Keratinocyte (primary cell): ENCODE results near the gene IL6R. TPM values are rescaled to one million over a fixed set of nuclear protein-coding genes. Genes with fewer than 3 reads are reported as not detected.

Experiments
- DNase-seq: peaks from one replicate; pipeline ENCODE4 v3.0.0-alpha.2; 2011; ENCODE audit warnings: low read depth, missing footprints, low spot score
- FAIRE-seq: peaks from 2 replicates; lab custom pipeline; 2011; peaks lifted over from hg19 to GRCh38; lab: Jason Lieb, UNC
- H2AFZ ChIP-seq: 2 replicates; pipeline ENCODE4 v1.6.0; 2012; ENCODE audit warnings: low read length, control low read depth, inconsistent platforms; ENCODE audit not compliant: control insufficient read depth
- H3K27ac ChIP-seq: 2 replicates; pipeline ENCODE4 v1.5.1; 2011; ENCODE audit warnings: low read length; ENCODE audit not compliant: control insufficient read depth, insufficient read depth
- H3K27me3 ChIP-seq: 3 replicates; pipeline ENCODE4 v1.6.0; 2011; ENCODE audit warnings: low read length; ENCODE audit not compliant: control insufficient read depth, insufficient read depth; ENCODE audit errors: extremely low read depth
- H3K36me3 ChIP-seq, 2 experiments: 2 replicates in 1 of 2; 3 replicates in 1 of 2; pipeline ENCODE4 v1.5.1; 2011; ENCODE audit warnings: low read length in 2 of 2, mild to moderate bottlenecking in 1 of 2; ENCODE audit not compliant: control insufficient read depth in 2 of 2, insufficient read depth in 2 of 2; ENCODE audit errors: extremely low read depth in 1 of 2
- H3K4me1 ChIP-seq: 3 replicates; pipeline ENCODE4 v1.5.1; 2011; ENCODE audit warnings: low read length; ENCODE audit not compliant: control insufficient read depth, insufficient read depth; ENCODE audit errors: extremely low read depth
- H3K4me2 ChIP-seq: 3 replicates; pipeline ENCODE4 v1.6.0; 2011; ENCODE audit warnings: low read depth, low read length; ENCODE audit not compliant: control insufficient read depth, insufficient read depth; ENCODE audit errors: extremely low read depth
- H3K4me3 ChIP-seq, 3 experiments: fragments of 200-600 bp in 1 of 3; sonication (generic) in 1 of 3; 2 replicates in 2 of 3; 3 replicates in 1 of 3; pipeline ENCODE4 v1.5.1; 2011 to 2016; ENCODE audit warnings: low read length in 3 of 3, mild to moderate bottlenecking in 3 of 3, control low read depth in 2 of 3, inconsistent platforms in 1 of 3, low read depth in 1 of 3, mixed read lengths in 1 of 3, mixed run types in 1 of 3, moderate library complexity in 1 of 3; ENCODE audit not compliant: control insufficient read depth in 2 of 3, insufficient read depth in 2 of 3; ENCODE audit errors: extremely low read depth in 1 of 3
- H3K79me2 ChIP-seq: 2 replicates; pipeline ENCODE4 v1.6.0; 2012; ENCODE audit warnings: low read length; ENCODE audit not compliant: control insufficient read depth, insufficient read depth
- H3K9ac ChIP-seq: 3 replicates; pipeline ENCODE4 v1.6.0; 2011; ENCODE audit warnings: low read length; ENCODE audit not compliant: control insufficient read depth, insufficient read depth; ENCODE audit errors: extremely low read depth
- H3K9me1 ChIP-seq: 3 replicates; pipeline ENCODE4 v1.6.0; 2011; ENCODE audit warnings: low read length; ENCODE audit not compliant: control insufficient read depth, insufficient read depth; ENCODE audit errors: extremely low read depth
- H3K9me3 ChIP-seq: 2 replicates; pipeline ENCODE4 v1.5.1; 2012; ENCODE audit warnings: low read depth, low read length; ENCODE audit not compliant: control insufficient read depth
- H4K20me1 ChIP-seq: 3 replicates; pipeline ENCODE4 v1.6.0; 2011; ENCODE audit warnings: low read length; ENCODE audit not compliant: control insufficient read depth, insufficient read depth; ENCODE audit errors: extremely low read depth
- EZH2 ChIP-seq: IDR thresholded peaks from one replicate; pipeline ENCODE4 v1.6.1; 2012; ENCODE audit warnings: inconsistent platforms, mild to moderate bottlenecking, low read length, moderate library complexity
- dilution Hi-C: fragments of 300-500 bp; cut with MboI; formaldehyde crosslinking; loops from one replicate; pipeline ENCODE4 v1.7.0; 2020; ENCODE audit warnings: low sequenced_read_pairs; ENCODE audit not compliant: extremely low pct_ligation_motif_present
- polyA plus RNA-seq, 5 experiments: library from polyadenylated mRNA; depleted of rRNA in 3 of 5; stranded (reverse) in 3 of 5; stranded (forward) in 1 of 5; unstranded in 1 of 5; fragments of >200 nt; gene quantifications; 1 replicate in 1 of 5; 2 replicates in 3 of 5; 3 replicates in 1 of 5; pipeline versions ENCODE4 v1.2.1 to v1.2.3, GENCODE V29; 2011 to 2012; ENCODE audit warnings: missing spikeins in 2 of 5, low read depth in 1 of 5, low replicate concordance in 1 of 5
- TF ChIP-seq, protein P1 (sequence below), 3 experiments: IDR thresholded peaks in 1 of 3; conservative IDR thresholded peaks in 1 of 3; optimal IDR thresholded peaks in 1 of 3; 2 replicates in 2 of 3; 3 replicates in 1 of 3; pipeline versions ENCODE3 to v1.5.1; 2011; ENCODE audit warnings: low read length in 3 of 3, mild to moderate bottlenecking in 3 of 3, moderate library complexity in 2 of 3, control low read depth in 1 of 3, inconsistent platforms in 1 of 3; ENCODE audit not compliant: insufficient read depth in 2 of 3; ENCODE audit errors: extremely low read depth in 1 of 3

IL6R gene
- polyA plus RNA-seq, 1 donor (not counting 4 experiments of a cell fraction or from before 2014, with no cell fraction given): 12.6 TPM

DNA sequence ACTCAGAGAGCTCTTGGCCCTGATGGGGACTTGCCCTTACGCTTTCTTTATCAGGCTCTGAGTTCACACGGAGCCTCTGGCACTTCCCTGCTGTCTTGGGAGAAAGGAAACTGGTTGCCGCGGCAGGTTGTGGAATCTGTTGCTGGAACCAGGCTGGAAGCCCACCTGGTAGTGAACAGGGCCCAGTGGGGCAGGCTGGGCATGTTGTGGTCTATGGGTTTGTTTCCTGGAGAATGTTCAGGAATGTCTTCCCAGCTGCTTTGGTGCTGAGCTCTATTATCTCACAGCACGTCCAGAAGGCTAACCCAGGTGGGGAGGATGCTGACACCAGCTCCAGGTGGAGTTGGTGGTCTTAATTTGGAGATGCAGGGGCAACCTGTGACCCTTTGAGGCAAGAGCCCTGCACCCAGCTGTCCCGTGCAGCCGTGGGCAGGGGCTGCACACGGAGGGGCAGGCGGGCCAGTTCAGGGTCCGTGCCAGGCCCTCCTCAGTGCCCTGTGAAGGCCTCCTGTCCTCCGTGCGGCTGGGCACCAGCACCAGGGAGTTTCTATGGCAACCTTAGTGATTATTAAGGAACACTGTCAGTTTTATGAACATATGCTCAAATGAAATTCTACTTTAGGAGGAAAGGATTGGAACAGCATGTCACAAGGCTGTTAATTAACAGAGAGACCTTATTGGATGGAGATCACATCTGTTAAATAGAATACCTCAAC lies 63.5 kb downstream of the IL6R start:
- Histone ChIP-seq H3K9ac (no peak overlapping the region), H3K9me1 (no peaks in the 10 kb centered on the region), H3K79me2 (no peaks in the 10 kb centered on the region), H3K36me3 (peaks cover 7 to 8% of the 10 kb centered on the region in 2 experiments), H3K9me3 (no peaks in the 10 kb centered on the region), H3K4me1 (no peaks in the 10 kb centered on the region), H4K20me1 (no peaks in the 10 kb centered on the region), H3K27me3 (no peaks in the 10 kb centered on the region), H3K4me2 (no peak overlapping the region), H3K27ac (no peak overlapping the region), H3K4me3 (no peak overlapping the region), H2AFZ (no peak overlapping the region)
- TF ChIP-seq, protein P1, sequence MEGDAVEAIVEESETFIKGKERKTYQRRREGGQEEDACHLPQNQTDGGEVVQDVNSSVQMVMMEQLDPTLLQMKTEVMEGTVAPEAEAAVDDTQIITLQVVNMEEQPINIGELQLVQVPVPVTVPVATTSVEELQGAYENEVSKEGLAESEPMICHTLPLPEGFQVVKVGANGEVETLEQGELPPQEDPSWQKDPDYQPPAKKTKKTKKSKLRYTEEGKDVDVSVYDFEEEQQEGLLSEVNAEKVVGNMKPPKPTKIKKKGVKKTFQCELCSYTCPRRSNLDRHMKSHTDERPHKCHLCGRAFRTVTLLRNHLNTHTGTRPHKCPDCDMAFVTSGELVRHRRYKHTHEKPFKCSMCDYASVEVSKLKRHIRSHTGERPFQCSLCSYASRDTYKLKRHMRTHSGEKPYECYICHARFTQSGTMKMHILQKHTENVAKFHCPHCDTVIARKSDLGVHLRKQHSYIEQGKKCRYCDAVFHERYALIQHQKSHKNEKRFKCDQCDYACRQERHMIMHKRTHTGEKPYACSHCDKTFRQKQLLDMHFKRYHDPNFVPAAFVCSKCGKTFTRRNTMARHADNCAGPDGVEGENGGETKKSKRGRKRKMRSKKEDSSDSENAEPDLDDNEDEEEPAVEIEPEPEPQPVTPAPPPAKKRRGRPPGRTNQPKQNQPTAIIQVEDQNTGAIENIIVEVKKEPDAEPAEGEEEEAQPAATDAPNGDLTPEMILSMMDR (optimal IDR thresholded peaks at IDR 0.05 in 1 of 3, IDR thresholded peaks at IDR 0.05 in 1 of 3, conservative IDR thresholded peaks at IDR 0.05 in 1 of 3; ENCODE audit: extremely low read depth in 1 of 3, insufficient read depth in 2 of 3, low read length in 3 of 3): no peak
- no peak for TF ChIP-seq EZH2
- dilution Hi-C loops: no loop called here
- FAIRE-seq: no peak
- DNase-seq: no peak

DNA sequence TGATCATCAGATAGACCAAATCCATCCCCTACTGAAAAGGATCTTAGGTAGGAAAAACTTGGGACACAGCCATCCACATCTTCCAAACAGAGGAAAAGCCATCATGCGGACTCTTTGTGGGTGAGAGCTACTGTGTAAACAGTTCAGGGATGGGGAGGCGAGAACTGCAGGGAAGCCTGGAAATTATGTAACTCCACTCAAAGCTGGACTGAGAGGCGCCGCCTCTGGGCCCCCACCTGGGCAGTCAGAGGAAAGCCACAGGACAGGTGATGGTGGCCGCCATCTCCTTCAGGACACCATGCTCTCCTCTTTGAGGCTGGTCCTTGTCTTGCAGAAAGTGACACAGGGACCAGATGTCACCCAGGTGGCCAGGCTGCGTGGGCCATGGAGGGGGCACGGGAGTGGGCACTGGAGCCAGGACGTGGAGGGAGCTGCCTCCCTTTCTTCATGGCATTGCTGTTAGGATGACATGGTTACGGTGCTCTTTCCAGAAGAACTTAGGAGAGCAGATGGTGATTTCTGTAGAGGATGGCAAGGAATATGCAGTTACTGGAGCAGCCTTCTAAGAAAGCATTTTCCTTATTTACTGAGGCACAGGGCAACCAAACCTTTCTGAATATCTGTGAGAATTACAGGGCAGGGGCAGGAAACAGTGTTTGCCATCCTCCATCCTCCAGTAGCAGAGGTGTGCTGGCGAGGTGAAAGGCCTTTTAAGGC lies 64.9 kb downstream of the IL6R start:
- FAIRE-seq (no peak), DNase-seq (no peak)
- no peaks in the 10 kb centered on the region for H3K9me1 ChIP-seq
- dilution Hi-C loops: no loop called here
- H3K27ac ChIP-seq: no peak overlapping the region
- H3K4me3 ChIP-seq: no peak overlapping the region
- H3K27me3 ChIP-seq: no peaks in the 10 kb centered on the region
- no peak overlapping the region for H3K9ac ChIP-seq
- H3K79me2 ChIP-seq: no peaks in the 10 kb centered on the region
- H3K36me3 ChIP-seq: peaks cover 5 to 6% of the 10 kb centered on the region in 2 experiments
- no peak overlapping the region for H2AFZ ChIP-seq
- peaks cover 6% of the 10 kb centered on the region for H3K4me1 ChIP-seq
- no peak overlapping the region for H3K4me2 ChIP-seq
- no peak for TF ChIP-seq EZH2
- no peaks in the 10 kb centered on the region for H3K9me3 ChIP-seq
- H4K20me1 ChIP-seq: no peaks in the 10 kb centered on the region
